NCI-H187 treated with DMSO at 0.1 percent for 48 hours (cell line): ENCODE results near the gene MAP3K2.

Experiments
- DNase-seq: peaks from one replicate; lab custom pipeline; 2025; lab: John Stamatoyannopoulos, UW

The MAP3K2 gene

DNA sequence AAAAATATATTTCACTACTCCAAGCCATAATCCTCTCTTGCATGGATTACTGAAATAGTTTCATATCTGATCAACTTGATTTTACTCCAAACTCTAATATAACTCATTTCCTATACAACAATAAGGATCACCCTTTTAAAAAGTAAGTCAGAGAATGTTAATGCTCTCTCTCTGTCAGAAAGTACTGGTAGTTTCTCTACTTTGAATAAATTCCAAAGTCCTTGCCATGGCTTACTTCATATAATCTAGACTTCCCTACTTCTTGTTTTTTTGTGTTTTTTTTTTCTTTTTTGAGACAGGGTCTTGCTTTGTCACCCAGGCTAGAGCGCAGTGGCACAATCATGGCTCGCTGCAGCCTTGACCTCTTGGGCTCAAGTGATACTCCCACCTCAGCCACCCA, 36.2 kb downstream of the MAP3K2 start:
- DNase-seq = no peak

DNA sequence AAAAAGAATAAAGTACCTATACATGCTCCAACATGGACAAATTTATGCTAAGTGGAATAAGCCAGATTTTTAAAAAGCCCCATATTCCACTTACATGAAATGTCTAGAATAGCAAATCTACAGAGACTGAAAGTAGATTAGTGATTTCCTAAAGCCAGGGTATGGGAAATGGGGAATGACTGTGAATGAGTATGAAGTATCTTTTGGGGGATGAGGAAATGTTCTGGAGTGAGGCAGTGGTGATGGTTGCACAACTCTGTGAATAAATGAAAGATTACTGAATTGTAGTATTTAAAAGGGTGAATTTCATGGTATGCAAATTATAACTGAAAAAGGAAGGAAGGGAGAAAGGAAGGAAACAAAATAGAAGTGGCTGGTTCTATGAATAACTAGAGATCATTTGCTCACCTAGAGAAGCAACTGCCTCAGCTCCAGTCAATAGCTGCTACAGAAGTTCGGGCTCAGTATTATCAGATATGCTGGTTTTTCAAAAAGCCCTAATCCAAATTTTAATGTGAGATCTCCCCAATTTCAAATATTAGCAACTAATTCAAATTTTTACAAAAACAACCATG, 39.3 kb downstream of the MAP3K2 start:
- no peak for DNase-seq

DNA sequence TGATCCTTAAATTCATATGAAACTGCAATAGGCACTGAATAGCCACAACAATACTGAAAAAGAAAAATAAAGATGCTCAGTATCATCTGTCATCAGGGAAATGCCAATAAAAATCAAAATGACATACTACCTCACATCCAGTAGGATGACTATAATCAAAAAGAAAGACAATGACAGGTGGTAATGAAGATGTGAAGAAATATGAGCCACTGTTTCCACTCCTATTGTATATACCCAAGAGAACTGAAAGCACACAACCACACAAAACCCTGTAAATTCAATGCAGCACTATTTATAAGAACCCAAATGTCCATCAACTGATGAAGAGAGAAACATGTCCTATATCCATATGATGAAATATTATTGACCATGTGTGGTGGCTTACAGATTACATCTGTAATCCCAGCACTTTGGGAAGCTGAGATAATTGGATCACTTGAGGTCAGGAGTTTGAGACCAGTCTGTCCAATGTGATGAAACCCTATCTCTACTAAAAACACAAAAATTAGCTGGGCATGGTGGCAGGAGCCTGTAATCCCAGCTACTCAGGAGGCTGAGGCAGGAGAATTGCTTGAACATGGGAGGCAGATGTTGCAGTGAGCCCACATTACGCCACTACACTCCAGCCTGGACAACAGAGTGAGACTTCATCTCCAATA, 39.9 kb downstream of the MAP3K2 start:
- DNase-seq = no peak

DNA sequence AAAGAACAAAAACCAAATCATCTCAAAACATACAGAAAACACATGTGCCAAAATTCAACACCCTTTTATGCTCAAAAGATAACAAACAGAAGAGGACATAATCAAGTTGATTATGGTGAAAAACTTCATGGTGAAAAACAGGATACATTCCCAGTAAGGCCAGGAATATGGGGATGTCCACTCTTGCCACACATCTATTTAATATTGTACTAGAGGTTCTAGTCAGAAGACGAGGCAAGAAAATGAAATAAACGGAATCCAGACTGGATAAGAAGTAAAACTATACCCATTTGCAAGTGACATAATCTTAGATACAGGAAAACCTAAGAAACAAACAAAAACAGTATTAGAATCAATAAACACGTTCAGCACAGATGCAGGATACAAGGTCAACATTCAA, 40.8 kb downstream of the MAP3K2 start:
- DNase-seq = no peak

DNA sequence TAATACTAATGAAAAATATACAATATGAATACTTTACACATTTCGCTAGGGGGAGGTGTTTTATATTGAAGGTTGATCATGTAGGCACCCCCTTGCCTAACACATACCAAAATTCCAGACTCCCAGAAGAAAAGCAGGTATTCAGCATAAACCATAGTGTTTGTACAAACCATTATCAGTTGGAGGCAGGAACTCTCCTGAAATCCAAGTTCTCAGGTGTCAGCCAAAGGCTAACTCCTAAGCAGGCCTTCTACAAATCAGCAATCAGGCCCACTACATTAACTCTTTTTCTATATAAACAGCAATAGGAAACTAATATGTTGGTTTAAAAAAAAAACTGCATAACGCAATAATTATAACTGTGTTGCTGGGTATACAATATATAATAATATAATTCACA, 44.5 kb downstream of the MAP3K2 start:
- no peak for DNase-seq

DNA sequence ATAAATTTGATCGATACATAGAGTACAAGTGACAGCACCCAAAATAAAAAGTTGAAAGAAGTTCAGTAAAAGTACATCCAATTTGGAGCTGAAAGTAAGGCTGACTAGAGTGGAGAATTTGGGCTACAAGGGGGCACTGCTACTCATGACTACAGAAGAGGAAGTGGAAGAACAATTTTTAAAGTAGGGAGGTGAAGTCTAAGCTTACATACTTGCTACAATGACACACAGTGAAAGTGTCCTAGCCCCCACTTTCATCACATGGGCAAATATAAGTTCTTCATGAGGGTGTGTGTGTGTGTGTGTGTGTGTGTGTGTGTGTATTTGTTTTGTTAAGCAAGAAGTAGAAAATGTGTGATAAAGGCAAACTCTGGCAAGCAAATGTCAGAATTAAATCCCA, 45.7 kb downstream of the MAP3K2 start:
- no peak for DNase-seq

DNA sequence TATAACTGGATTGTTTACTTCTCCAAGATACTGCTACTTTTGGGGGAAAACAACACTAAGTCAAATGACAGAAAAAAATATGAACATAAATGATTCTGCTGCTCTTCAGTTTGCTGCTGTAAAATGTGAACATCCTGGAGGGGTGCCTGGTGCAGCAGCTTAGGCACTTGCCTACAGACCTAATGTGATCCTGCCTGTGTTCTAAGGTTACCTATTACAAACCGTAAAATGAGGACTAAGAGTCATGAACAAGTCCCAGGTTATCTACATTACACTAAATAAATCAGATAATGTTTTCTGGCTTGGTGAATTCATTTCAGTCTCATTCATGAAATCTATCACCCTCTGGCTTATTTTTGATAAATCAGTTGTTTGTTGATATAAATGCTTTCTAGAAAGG, 55.4 kb downstream of the MAP3K2 start:
- DNase-seq = no peak

DNA sequence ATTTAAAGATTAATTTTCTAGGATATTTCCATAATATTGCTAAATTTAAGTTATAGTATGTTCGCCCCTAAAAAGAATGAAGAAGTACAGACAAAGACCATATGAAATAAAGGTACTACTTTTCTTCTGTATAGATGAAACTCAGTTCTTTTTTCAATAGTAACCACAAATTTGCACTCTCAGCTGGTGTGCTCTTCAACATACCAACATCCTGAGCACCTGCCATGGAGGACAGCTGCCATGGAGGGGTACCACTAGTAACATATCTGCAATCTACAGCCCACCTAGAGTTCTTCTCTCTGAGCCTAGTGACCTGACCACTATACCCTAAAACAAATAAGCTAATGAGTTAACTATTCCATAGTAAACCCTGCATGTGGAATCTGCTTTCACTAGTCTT, 57.0 kb downstream of the MAP3K2 start:
- DNase-seq = no peak

DNA sequence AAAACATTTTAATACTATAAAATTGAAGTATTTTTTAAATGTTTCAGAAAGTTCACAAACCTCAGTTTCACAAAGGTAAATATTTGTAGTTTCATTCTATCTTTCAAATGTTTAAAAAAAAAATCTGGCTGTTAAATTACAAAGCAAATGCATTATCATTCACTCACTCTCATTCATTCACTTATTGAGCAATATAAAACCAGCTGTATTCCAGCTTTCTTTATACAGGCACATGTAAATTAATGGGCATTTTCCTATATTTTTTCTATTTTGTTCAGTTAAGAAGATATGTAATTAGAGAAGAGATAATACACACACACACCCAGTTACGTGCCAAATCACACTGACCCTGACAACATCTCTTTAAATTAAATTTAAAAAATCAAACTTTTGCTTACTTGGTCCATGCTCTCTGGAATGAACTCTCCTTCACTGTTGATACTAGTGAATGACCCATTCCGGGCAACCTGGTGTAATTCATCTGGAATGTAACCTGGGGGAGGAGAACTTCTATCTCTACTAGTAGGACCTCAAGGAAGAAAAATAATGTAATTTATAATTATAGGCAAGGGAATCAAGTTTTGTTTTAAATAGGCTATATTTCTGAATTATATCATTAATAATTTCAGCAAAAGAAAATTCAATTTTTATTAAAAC, 61.4 kb downstream of the MAP3K2 start:
- no peak for DNase-seq

DNA sequence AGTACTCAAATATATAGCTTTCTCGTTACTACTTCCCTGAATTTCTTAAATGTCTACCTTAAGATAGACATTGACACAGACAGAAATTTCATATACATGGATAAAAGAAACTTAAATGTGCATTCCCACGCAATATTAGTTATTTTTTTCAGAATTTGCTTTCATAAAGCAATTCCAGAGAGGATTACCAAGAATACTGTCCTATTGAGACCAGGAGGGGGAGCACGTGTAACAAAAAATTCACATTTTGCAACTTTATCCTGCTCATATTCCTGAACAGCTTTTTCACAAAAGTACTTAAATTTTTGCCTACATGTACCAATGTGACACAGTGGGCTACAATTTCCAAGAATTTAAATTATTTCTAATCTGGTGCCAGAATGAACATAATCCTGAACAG, 63.1 kb downstream of the MAP3K2 start:
- DNase-seq = no peak

DNA sequence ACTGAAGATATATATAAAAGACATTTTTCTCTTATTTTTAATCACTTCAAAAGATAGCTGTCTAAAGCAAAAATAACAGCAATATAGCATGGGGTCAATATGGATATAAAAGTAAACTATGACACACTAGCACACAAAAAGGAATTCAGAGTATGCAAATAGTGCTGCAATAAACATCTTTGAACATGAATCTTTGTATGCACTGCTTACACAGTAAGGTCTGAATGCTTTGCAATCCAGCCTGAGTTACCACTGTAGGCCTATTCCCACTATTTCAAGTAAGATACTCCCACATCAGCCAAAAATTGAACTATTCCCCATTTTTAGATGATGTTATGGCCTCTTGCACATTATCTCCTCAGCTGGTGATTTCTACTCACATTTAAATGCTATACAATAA, 66.5 kb downstream of the MAP3K2 start:
- DNase-seq = no peak

DNA sequence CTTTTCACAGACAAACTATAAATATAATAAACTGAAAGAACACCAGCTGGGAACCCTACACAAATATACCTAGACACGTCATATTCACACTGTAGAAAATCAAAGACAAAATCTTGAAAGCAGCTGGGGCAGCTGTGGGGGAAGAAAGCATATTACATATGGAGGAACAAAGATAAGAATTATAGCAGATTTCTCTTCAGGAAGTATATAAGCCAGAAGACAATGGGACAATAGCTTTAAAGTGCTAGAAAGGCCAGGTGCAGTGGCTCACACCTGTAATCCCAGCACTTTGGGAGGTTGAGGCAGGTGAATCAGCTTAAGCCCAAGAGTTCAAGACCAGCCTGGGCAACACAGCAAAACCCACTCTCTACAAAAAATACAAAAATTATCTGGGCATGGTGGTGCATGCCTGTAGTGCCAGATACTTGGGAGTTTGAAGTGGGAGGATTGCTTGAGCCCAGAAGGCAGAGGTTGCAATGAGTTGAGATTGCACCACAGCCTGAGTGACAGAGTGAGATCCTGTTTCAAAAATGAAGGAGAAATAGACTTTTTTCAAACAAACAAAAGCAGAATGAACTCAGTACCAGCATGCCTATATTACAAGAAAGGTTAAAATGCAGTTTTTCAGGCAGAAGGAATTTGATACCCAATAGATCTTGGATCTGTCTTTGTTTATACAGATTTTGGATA, 67.0 kb downstream of the MAP3K2 start:
- DNase-seq = no peak

DNA sequence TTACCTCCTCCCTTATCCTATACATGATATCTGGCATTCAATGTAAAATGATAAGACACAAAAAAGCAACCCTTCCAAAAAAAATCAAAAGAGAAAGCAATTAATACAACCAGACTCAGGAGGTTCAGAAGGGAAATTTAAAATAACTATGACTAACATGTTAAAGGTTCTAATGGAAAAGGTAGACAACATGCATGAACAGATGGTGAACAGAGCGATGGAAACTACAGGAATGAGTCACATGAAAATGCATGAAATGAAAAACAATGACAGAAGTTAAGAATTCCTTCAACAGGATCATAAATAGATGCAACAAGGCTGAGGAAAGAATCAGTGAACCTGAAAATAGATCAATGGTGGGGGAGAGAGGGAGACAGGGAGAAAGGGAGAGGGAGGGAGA, 67.7 kb downstream of the MAP3K2 start:
- no peak for DNase-seq

DNA sequence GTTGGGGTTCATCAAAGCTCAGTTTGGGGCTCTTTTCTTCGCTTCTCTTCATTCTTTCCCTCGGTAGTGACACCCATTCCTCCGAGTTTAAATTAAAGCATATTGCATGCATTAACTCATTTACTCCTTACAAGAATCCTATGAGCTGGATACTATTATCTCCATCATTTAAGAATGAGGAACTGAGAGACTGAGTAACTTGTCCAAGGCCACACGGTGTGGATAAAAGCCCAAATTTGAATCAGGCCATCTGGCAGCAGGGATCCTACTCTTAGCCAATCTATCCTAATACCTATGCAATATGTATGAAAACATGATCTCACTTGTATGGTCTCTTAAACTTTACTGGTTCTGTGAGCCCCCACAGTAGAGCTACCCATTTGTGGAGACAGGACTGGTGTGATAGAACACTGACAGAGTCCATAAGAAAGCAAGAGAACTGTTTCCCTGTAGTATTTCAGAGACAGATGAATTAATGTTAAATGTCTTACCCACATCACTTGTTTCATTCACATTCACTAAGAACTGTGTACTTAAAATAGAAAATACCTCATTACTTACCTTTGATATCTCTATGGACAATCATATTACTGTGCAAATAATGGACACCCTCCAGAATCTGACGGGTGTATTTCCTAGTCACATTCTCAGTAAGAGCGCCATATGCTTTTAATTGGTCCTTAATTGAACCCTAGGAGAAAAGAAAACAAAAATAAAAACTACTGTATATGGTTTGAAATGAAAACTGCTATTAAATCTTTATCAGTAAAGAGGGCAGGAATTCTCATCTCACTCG, 73.4 kb downstream of the MAP3K2 start:
- no peak for DNase-seq

DNA sequence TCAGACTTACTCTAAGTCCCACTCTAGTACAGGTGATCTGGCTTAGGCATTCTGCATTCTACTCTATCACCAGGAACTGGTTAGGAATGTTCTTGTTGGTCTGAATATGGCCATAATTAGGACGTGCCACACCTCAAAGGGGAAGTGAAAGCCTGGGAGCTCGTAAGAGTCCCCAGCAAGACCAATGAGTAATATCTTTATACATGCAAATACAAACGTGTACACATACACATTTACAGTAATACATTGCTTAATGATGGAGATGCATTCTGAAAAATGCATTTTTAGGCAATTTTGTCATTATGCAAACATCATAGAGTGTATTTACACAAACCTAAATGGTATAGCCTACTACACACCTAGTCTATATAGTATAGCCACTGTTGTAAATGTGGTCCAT, 74.4 kb downstream of the MAP3K2 start:
- DNase-seq = no peak

DNA sequence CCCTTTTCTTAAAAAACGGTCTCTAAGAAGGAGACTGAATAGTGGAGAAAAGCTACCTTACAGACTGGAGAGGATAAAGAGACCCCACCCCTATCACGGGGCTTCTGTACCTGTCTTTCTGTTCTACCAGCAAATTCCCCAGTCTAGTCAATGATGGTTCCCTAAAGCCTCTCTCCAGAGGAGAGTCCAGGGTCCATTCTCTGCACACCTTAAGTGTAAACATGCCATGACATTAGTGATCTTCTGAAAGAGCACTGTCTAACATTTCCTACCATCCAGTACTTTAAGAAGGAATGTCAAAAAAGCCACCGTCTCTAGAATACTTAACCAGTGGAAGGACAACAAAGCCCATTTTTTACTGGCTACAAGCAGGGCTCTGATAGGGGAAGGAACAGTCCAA, 76.8 kb downstream of the MAP3K2 start:
- DNase-seq = no peak

DNA sequence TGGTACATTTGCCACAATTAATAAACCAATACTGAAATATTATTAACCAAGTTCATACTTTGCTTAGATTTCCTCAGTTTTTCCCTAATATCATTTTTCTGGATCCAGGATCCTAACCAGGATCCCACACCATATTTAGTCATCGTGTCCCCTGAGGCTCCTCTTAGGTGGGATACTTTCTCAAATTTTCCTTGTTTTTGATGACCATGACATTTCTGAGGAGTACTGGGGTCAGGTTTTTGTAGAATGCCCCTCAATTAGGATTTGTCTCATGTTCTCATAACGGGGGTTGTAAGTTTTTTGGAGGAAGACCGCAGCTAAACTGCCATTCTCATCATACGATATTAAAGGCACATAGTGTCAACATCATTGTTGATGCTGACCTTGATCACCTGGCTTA, 78.3 kb downstream of the MAP3K2 start:
- DNase-seq = no peak

DNA sequence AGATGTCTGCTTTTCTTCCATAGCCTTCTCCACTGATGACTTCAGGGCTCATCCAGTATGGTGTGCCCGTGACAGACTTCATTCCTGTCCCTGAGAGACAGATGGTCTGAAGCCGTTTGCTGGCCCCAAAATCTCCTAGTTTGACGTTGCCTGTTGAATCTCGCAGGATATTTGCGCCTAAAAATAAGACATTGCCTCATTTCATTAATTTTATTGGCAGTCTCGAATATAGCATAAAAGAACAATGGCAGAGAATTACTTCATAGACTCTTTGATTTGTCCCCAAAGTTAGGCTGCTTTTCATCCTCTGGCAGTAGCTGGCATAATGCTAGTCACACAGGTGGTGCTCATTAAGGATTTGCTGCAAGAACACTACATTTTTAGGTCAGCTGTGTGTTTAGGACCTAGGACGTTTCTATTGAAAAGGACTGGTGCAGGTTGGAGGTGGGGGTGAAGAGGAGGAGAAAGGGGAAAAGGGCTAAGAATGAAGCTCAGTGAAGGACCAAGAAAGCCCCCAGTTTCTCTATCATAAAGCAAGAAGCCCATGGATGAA, 79.1 kb downstream of the MAP3K2 start:
- no peak for DNase-seq

DNA sequence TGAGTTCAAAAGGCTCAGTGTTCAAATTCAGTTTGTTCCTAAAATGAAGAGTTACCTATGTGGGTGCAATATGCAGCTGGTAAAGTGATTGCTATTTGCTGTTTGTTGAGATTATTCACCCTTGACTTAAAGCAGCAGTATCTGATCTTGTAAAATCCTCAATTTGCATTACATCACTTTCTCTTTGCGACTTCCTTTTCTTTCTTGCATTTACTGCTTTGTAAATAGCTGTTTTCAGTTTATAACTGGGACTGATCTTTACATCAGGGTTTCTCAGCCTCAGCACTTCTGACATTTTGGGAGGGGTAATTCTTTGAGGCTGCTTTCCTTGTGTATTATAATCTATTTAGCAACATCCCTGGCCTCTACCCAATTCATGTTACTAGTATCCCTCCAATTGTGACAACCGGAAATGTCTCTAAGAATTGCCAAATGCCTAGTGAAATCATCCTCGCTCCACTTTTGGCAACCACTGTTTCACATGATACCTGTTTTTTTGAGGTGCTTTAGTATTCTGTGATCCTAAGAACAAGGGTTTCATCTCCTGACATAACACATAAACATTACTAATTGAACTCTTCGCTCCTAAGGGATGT, 81.7 kb downstream of the MAP3K2 start:
- DNase-seq = no peak

DNA sequence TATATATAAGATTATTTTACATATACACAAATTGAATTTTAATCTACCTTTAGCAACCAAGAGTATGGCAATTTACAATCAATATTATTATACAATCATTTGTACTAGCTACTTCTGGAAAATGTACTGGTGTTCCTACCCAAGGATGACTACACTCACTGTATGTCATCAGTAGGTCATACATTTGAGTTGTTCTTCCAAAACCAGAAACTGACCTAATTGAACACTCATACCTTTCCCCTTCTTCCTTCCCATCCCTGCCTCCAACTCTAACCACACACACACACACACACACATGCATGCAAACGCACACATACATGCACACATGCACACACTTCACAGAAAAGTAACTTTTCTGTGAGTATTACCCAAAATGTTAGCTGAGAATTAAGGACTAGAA, 85.6 kb downstream of the MAP3K2 start:
- DNase-seq = no peak

DNA sequence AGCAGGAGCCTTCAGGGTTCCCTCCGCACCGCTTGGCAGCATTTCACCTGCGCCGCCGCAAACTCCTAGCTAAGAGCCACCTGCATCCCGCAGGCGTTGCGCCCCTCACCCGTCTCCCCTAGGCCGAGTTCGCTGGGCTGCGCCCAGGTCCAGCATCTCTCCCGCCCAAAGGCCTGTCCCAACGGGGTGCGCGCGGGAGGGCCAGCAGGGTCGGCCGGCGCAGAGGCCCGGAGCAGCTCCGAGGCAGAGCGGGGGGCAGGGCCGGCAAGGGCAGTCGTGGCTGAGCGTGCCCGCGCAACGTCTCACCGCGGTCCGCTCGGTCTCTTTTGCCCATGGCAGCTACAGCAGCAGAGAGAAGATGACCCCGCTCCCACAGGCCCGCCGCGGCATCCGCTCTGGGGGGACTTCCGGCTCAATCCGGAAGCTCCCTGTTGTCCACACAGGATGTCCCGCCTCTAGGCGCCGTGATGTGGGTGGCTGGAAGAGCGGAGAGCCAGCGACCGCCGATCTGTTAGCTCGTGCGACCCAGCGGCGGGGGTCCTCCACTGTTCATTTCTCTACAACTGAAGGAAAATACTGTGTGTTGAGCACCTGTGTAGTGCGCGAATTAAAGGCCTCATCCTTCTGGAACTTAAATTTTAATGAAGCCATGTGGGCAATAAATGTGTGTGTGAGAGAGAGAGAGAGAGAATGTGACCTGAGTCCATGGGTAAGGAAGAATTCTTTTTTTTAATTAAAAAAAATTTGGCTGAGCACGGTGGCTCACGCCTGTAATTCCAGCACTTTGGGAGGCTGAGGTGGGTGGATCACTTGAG, 93.8 kb downstream of the MAP3K2 start, which contains the start of gene ERCC3:
Gene ERCC3, minus strand, starts transcription at position 397 of the 815 bp plus-strand sequence. Its CDS starts 63 bp downstream, at position 334.
- no peak for DNase-seq
